K562 (cell line): ENCODE data around the gene SFXN5. TPM values are rescaled to one million over a fixed set of nuclear protein-coding genes. Genes with fewer than 3 reads are reported as not detected.

ENCODE experiments used
- BRD4 ChIP-seq: fragments of 200-600 bp; sonication (generic); IDR thresholded peaks from 2 replicates; pipeline ENCODE4 v1.6.1; 2017; ENCODE audit warnings: inconsistent platforms
- ETV1 ChIP-seq: fragments of 450-650 bp; conservative IDR thresholded peaks from 2 replicates; pipeline ENCODE4 v1.6.1; 2016; ENCODE audit warnings: missing genetic modification characterization, control low read depth, low read depth, missing compliant biosample characterization
- NCOA6 ChIP-seq: fragments of 450-650 bp; IDR thresholded peaks from 2 replicates; pipeline ENCODE4 v1.6.1; 2017; ENCODE audit warnings: mild to moderate bottlenecking
- PCBP1 ChIP-seq: fragments of 200-400 bp; formaldehyde crosslinking; IDR thresholded peaks from 2 replicates; pipeline ENCODE4 v1.6.1; 2018; ENCODE audit warnings: mild to moderate bottlenecking, low read depth, low read length; ENCODE audit not compliant: poor library complexity, severe bottlenecking
- RBM17 ChIP-seq: fragments of 200-400 bp; formaldehyde crosslinking; IDR thresholded peaks from 2 replicates; pipeline ENCODE4 v1.6.1; 2017; ENCODE audit warnings: low read depth, mild to moderate bottlenecking, low read length, borderline replicate concordance
- SIN3A ChIP-seq, 2 experiments: fragments of 150-350 bp in 1 of 2; IDR thresholded peaks; 2 replicates each; pipeline ENCODE4 v1.6.1; 2011 to 2016; ENCODE audit warnings: borderline replicate concordance in 2 of 2, low read depth in 2 of 2, low read length in 2 of 2, mild to moderate bottlenecking in 2 of 2, moderate library complexity in 2 of 2; ENCODE audit not compliant: control insufficient read depth in 1 of 2
- ZNF174 ChIP-seq: fragments of 250-450 bp; sonication (Bioruptor Pico); IDR thresholded peaks from 2 replicates; pipeline ENCODE4 v1.4.0; 2020; ENCODE audit warnings: mild to moderate bottlenecking
- ZNF232 ChIP-seq: sonication (generic); formaldehyde crosslinking; IDR thresholded peaks from 2 replicates; pipeline ENCODE4 v1.8.0; 2022; ENCODE audit warnings: mild to moderate bottlenecking, missing genetic modification reagents
- ZNF586 ChIP-seq: fragments of 450-650 bp; formaldehyde crosslinking; conservative IDR thresholded peaks from 2 replicates; pipeline ENCODE4 v1.4.0; 2020; ENCODE audit warnings: mild to moderate bottlenecking, moderate library complexity
- polyA plus RNA-seq, 8 experiments: library from polyadenylated mRNA; depleted of rRNA in 4 of 8; stranded (reverse) in 5 of 8; unstranded in 3 of 8; fragments of >200 nt; fragmentation: Nextera tagmentation in 2 of 8; fragmentation: Illumina TruSeq in 1 of 8; extraction: Ambion mirVana in 2 of 8; extraction: Trizol in 1 of 8; gene quantifications; 2 replicates each; pipeline versions ENCODE4 v1.2.1 to v1.2.3, GENCODE V29; 2011 to 2014; ENCODE audit warnings: inconsistent platforms in 1 of 8, missing spikeins in 1 of 8
- total RNA-seq, 7 experiments: library from RNA; depleted of rRNA in 6 of 7; stranded (reverse); fragments of >200 nt in 6 of 7; fragmentation: Illumina TruSeq in 2 of 7; extraction: Trizol in 2 of 7; gene quantifications; 2 replicates each; pipeline versions ENCODE4 v1.2.1 to v1.2.3, GENCODE V29; 2011 to 2021; ENCODE audit warnings: low replicate concordance in 1 of 7
- TF ChIP-seq, protein P1 (sequence below): sonication (generic); formaldehyde crosslinking; IDR thresholded peaks from 2 replicates; pipeline ENCODE4 v1.8.1; 2023; ENCODE audit warnings: mild to moderate bottlenecking, missing genetic modification reagents
- TF ChIP-seq, protein P2 (sequence below), 2 experiments: IDR thresholded peaks; 2 replicates each; pipeline ENCODE4 v1.6.1; 2011; ENCODE audit warnings: borderline replicate concordance in 1 of 2, control low read depth in 1 of 2, low read depth in 1 of 2, low read length in 1 of 2, mild to moderate bottlenecking in 1 of 2, mixed read lengths in 1 of 2, moderate library complexity in 1 of 2; ENCODE audit not compliant: insufficient read depth in 1 of 2, insufficient read length in 1 of 2, poor library complexity in 1 of 2, severe bottlenecking in 1 of 2; ENCODE audit errors: extremely low read depth in 1 of 2
- TF ChIP-seq, protein P3 (sequence below): fragments of 150-350 bp; conservative IDR thresholded peaks from 2 replicates; pipeline ENCODE4 v1.6.1; 2014; ENCODE audit warnings: low read length
- TF ChIP-seq, protein P4 (sequence below): fragments of 450-650 bp; IDR thresholded peaks from 2 replicates; pipeline ENCODE4 v1.6.1; 2016; ENCODE audit warnings: low read depth

SFXN5 gene
- total and polyA plus RNA-seq, 9 of the 15 experiments (the other 6 are each of a cell fraction or from before 2014, with no cell fraction given) = 8.3 to 22.6 (median 16.0) TPM

DNA sequence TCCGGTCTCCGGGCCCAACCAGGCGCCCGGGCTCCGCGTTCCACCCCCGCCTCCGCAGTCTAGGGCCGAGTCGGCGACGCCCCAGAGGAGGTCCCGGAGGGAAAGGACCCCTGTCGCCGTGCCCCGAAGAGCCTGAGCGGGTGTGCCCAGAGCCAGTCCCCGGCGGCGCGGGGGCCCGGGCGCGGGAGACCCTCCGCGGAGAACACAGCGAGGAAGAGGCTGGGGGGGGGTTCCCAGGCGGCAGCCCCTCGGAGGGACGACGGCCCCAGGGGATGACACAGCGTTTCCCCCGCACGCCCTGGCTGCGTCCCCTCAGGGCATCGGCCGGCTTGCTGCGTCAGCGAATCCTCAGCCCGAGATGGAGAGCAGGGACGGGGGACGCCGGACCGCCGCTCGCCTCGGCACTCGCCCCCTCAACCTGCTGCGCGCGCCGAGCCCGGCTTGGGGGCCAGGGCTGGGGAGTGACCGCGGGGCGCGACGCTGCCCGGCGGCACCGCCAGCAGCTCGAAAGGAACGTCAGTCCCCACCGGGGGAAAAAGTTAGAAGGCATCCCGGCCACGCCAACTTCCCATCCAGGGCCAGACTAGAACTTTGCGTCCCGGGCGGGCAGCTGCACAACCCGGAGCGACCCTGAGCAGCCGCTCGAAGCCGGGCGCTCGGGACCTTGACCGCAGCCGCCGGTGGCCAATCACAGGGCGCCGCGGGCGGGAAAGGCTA, 711 bp downstream of the SFXN5 start (continued):
- TF ChIP-seq, protein P1, sequence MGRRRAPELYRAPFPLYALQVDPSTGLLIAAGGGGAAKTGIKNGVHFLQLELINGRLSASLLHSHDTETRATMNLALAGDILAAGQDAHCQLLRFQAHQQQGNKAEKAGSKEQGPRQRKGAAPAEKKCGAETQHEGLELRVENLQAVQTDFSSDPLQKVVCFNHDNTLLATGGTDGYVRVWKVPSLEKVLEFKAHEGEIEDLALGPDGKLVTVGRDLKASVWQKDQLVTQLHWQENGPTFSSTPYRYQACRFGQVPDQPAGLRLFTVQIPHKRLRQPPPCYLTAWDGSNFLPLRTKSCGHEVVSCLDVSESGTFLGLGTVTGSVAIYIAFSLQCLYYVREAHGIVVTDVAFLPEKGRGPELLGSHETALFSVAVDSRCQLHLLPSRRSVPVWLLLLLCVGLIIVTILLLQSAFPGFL (CRISPR knock-in tag) = no peak
- TF ChIP-seq ZNF586 (CRISPR knock-in tag) (no peak), RBM17 (no peak), NCOA6 (no peak), BRD4 (peak; percentile 12; the same call in 1 of the 2 replicates), ZNF174 (CRISPR knock-in tag) (no peak), ETV1 (tag) (no peak), SIN3A (IDR thresholded peaks at IDR 0.05; ENCODE audit: borderline replicate concordance in 2 of 2, control insufficient read depth in 1 of 2, low read depth in 2 of 2, low read length in 2 of 2) (no peak), PCBP1 (no peak), ZNF232 (CRISPR knock-in tag) (no peak)
- TF ChIP-seq, protein P2, sequence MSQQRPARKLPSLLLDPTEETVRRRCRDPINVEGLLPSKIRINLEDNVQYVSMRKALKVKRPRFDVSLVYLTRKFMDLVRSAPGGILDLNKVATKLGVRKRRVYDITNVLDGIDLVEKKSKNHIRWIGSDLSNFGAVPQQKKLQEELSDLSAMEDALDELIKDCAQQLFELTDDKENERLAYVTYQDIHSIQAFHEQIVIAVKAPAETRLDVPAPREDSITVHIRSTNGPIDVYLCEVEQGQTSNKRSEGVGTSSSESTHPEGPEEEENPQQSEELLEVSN (IDR thresholded peaks at IDR 0.05; ENCODE audit: borderline replicate concordance in 1 of 2, extremely low read depth in 1 of 2, insufficient read depth in 1 of 2, insufficient read length in 1 of 2, low read depth in 1 of 2, low read length in 1 of 2, poor library complexity in 1 of 2, severe bottlenecking in 1 of 2) = peak in 1 of 2 experiments; percentile 77
- TF ChIP-seq, protein P3, sequence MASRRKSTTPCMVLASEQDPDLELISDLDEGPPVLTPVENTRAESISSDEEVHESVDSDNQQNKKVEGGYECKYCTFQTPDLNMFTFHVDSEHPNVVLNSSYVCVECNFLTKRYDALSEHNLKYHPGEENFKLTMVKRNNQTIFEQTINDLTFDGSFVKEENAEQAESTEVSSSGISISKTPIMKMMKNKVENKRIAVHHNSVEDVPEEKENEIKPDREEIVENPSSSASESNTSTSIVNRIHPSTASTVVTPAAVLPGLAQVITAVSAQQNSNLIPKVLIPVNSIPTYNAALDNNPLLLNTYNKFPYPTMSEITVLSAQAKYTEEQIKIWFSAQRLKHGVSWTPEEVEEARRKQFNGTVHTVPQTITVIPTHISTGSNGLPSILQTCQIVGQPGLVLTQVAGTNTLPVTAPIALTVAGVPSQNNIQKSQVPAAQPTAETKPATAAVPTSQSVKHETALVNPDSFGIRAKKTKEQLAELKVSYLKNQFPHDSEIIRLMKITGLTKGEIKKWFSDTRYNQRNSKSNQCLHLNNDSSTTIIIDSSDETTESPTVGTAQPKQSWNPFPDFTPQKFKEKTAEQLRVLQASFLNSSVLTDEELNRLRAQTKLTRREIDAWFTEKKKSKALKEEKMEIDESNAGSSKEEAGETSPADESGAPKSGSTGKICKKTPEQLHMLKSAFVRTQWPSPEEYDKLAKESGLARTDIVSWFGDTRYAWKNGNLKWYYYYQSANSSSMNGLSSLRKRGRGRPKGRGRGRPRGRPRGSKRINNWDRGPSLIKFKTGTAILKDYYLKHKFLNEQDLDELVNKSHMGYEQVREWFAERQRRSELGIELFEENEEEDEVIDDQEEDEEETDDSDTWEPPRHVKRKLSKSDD = no peak
- TF ChIP-seq, protein P4, sequence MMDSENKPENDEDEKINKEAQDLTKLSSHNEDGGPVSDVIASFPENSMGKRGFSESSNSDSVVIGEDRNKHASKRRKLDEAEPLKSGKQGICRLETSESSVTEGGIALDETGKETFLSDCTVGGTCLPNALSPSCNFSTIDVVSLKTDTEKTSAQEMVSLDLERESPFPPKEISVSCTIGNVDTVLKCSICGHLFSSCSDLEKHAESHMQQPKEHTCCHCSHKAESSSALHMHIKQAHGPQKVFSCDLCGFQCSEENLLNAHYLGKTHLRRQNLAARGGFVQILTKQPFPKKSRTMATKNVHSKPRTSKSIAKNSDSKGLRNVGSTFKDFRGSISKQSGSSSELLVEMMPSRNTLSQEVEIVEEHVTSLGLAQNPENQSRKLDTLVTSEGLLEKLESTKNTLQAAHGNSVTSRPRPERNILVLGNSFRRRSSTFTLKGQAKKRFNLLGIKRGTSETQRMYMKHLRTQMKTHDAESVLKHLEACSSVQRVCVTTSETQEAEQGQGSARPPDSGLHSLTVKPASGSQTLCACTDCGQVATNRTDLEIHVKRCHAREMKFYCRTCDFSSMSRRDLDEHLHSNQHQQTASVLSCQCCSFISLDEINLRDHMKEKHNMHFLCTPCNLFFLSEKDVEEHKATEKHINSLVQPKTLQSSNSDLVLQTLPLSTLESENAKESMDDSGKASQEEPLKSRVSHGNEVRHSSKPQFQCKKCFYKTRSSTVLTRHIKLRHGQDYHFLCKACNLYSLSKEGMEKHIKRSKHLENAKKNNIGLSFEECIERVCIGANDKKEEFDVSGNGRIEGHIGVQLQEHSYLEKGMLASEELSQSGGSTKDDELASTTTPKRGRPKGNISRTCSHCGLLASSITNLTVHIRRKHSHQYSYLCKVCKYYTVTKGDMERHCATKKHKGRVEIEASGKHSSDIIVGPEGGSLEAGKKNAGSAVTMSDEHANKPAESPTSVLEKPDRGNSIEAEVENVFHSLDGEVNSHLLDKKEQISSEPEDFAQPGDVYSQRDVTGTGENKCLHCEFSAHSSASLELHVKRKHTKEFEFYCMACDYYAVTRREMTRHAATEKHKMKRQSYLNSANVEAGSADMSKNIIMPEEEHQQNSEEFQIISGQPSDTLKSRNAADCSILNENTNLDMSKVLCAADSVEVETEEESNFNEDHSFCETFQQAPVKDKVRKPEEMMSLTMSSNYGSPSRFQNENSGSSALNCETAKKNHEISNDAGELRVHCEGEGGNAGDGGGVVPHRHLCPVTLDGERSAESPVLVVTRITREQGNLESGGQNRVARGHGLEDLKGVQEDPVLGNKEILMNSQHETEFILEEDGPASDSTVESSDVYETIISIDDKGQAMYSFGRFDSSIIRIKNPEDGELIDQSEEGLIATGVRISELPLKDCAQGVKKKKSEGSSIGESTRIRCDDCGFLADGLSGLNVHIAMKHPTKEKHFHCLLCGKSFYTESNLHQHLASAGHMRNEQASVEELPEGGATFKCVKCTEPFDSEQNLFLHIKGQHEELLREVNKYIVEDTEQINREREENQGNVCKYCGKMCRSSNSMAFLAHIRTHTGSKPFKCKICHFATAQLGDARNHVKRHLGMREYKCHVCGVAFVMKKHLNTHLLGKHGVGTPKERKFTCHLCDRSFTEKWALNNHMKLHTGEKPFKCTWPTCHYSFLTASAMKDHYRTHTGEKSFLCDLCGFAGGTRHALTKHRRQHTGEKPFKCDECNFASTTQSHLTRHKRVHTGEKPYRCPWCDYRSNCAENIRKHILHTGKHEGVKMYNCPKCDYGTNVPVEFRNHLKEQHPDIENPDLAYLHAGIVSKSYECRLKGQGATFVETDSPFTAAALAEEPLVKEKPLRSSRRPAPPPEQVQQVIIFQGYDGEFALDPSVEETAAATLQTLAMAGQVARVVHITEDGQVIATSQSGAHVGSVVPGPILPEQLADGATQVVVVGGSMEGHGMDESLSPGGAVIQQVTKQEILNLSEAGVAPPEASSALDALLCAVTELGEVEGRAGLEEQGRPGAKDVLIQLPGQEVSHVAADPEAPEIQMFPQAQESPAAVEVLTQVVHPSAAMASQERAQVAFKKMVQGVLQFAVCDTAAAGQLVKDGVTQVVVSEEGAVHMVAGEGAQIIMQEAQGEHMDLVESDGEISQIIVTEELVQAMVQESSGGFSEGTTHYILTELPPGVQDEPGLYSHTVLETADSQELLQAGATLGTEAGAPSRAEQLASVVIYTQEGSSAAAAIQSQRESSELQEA = no peak
